ENCODE data around the gene CALR3.
"Not testable (repeated sequence)": the region's sequence is repeated elsewhere in the genome, so short reads cannot be mapped to it uniquely, and the experiment has no call there.

Gene CALR3

GRCh38 chr19:16457195-16457953, 38.6 kb downstream of the CALR3 start:
- peak; percentile 77 for DNase-seq (ENCODE audit: low spot score)

- no peak for DNase-seq (ENCODE audit: low spot score)
These were observed 39.2 kb downstream of the CALR3 start for GRCh38 chr19:16456652-16457194.

GRCh38 chr19:16455489-16455888, 40.5 kb downstream of the CALR3 start:
- no peak for DNase-seq (ENCODE audit: low spot score)

GRCh38 chr19:16454351-16454918, 41.5 kb downstream of the CALR3 start:
- DNase-seq (ENCODE audit: low spot score) = no peak

DNA sequence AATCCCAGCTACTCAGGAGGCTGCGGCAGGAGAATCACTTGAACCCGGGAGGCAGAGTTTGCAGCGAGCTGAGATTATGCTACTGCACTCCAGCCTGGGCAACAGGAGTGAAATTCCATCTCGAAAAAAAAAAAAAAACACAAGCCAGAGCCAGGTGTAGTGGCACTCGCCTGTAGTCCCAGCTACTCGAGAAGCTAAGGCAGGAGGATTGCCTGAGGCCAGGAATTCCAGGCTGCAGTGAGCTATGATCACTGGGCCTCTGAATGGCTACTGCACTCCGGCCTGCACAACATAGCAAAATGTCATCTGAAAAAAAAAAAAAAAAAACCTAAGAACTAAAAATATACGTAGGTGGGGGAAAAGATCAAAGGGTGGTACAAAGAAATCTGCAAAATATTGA, 43.6 kb downstream of the CALR3 start:
- DNase-seq (ENCODE audit: low spot score) = no peak

- no peak for DNase-seq (ENCODE audit: low spot score)
These were observed 46.5 kb downstream of the CALR3 start for GRCh38 chr19:16449330-16449961.

- not testable (repeated sequence) for DNase-seq (ENCODE audit: low spot score)
These were observed 47.1 kb downstream of the CALR3 start for GRCh38 chr19:16448872-16449271.

DNA sequence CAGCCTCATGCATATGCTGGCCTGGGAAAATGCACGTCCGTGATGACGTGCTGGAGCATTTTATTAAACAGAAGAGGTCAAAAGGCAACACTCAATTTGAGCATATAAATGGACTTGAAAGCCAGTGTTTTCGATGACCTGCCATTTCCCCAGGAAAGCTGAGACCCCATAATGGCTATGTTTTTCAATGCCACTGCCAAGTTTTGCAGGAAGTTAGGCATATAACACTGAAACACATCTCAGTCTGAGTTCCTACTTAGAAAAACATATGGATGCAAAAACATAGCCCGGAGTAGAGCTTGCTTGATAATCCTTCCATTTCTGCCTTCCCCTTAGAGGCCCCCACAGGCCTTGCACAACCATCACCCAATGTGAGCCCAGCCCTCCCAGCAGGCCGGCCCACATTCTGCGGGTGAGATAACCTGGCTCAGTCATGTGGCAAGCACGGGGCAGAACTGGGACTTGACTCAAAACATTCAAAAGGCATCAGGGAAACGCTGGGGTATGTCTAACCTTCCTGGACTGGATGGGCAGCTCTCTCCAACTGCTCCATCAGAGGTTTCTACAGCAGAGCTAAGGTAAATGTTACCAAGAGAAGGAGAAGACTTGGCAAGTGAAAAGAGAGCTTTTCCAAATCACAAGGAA, 49.1 kb downstream of the CALR3 start:
- DNase-seq (ENCODE audit: low spot score) = peak; percentile 91

DNA sequence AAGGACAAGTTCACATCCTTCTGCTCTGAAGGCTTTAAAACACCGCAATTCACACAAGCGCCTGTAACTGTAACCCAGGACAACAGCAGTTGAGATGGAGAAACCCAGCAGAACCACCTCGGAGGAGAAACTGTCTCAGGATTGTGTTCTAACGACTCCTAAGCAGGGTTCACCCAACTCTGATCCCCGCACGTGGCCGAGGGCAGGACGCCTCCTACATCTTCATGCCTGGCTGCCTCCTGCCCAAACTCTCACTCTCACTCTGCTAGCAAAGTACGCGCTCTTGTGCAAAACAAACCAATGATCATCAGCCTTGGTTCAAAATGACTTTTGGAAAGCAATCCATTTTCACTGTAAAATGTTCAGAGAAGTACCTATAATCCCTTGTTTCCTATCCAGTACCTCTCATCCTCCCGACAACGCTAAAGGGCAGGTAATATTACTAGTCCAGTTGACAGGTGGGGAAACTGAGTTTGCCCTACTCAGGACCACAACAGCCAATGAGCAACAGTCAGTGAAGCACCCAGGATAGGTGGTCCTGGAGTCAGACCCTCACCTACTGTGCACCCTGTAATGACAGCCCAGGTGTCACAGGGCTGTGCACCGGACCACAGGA, 49.8 kb downstream of the CALR3 start:
- DNase-seq (ENCODE audit: low spot score) = no peak

DNA sequence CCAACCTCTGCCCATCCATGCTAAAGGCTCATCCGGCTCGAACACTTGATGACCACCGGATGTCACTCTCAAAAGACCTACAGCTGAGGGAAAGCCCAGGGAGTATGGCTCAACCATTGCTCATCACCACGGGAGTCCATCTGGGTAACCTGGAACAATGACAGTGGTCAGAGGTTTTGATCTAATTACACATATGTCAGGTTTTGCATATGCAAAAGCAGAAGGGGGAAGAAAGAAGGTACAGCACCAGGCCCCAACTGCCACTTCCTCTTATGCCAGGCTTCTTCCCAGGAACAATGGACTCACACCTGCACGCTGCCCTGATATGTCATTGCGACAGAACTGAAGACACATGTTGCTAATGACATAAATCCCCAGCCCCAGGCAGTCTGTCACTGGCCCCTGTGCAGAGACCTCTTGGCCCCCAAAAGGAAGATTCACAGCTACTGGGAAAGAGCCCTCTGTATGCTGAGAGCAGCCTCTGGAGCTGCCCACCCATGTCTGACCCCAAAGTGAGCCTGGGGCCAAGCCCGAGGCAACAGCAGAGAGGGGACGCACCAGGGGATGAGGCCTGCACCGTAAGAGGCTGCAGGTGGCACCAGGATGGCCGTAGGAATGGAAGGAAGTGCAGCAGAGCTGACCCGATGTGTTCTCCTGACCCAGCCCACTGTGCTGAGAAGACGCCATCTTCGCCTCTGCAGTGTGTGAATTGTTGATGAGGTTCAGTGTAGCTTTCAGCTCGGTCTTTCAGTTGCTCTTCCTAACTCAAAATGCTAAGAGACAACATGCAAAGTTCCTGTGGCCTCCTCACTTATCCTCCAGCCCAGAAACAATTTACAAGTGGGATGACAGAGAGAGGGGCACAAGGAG, 50.5 kb downstream of the CALR3 start:
- no peak for DNase-seq (ENCODE audit: low spot score)

DNA sequence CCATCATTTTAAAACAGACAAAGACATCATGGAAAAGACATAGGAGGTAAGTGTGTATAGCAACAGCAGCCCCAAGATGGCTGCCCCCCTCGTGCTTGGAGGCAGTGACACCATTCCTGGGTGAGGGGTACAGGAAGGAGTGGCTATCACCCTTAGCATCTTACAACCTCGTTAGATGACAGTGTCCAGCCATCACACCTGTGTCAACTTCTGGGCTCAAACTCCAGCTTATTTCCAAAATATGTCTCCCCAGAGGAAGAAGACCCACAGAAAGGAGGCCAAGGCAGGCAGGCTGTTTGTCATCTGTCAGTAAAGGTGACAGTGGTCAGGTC, 51.7 kb downstream of the CALR3 start:
- DNase-seq (ENCODE audit: low spot score) = no peak

- no peak for DNase-seq (ENCODE audit: low spot score)
These were observed 53.3 kb downstream of the CALR3 start for GRCh38 chr19:16442386-16443276.

DNA sequence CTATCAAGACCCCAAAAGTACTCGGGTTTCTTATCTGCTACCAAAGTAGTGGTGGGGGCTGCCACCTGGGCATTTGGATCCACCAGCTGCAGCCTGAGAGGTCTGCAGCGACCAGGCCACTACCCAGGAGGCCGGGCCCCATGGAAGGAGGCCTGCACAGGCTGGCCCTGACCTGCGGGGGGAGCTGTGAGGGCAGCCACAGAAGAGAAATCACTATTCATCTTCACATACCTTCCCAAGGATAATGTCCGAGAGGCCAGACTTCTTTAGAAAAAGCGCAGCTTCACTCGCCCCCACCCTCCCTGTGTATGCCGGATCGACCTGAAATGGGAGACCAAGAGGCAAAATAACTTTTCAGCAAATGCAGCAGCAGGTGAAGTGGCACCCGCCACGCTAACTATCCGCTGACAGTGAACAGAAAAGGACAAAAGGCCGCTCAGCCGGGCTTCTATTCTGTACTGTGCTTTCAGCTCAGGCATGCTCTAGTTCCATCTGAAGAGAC, 54.3 kb downstream of the CALR3 start:
- no peak for DNase-seq (ENCODE audit: low spot score)

- DNase-seq (ENCODE audit: low spot score) = no peak
These were observed 59.1 kb downstream of the CALR3 start for GRCh38 chr19:16436780-16437332.

DNA sequence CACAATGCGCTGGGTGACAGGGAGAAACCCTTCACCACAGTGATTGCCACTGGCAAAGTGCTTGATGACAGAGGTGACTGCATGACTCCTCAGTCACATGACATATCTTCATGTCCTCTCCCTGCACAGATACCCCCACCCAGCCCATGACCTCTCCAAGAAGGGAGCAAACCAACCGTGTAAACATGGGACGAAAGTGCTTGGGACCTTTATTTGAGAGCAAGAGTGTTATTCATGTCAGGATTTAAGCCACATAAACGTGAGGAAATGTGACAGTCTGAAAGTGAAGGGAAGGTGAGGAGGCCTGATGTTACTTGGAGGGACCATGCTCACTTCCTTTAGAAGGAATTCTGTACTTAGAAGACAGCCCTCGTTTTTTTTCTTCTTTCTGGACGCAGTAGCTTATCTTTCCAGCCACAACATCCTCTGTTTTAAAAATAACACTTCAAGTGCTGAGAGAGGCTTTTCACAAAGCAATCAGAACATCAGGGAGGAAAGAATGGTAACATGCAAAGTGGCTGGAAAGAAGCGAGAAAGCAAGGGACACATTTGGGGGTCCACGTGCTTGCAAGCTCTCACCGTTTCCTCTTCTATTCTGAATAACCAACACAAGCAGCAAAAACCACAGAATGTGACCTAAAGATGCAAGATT, 59.8 kb downstream of the CALR3 start:
- no peak for DNase-seq (ENCODE audit: low spot score)

- peak; percentile 94 for DNase-seq (ENCODE audit: low spot score)
These were observed 60.6 kb downstream of the CALR3 start for GRCh38 chr19:16435238-16435917.

- no peak for DNase-seq (ENCODE audit: low spot score)
These were observed 62.0 kb downstream of the CALR3 start for GRCh38 chr19:16433986-16434385.

- no peak for DNase-seq (ENCODE audit: low spot score)
These were observed 66.2 kb downstream of the CALR3 start for GRCh38 chr19:16429759-16430091.

Data from GM03348 (cell line).